ENCODE data around the gene TOP3B.

The TOP3B gene

DNA sequence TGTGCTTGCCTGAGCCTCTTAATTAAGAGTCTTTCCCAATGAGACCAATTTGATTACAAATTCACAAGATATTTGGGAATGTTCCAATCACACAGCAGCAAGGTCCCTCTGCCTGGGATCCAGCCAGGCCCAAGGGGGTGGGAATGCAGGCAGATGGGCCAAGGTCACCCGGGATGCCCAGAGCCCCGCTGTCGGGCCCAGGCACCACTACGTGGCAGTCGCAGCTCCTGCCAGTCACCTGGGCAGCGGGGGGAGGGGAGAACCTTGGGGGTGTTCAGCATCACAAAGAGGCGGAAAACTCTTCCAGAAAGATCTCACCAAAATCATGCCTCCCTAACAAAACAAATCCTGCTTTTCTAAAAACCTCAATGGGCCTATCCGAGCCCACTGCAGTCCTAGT lies 60.9 kb downstream of the TOP3B start:
- no CpG with 5 or more reads among the region's 8 CpGs for WGBS (ENCODE audit: insufficient coverage, insufficient read length)
- no peak overlapping the region for H3K4me3 ChIP-seq (ENCODE audit: low read length)
- no peaks in the 10 kb centered on the region for H3K9me3 ChIP-seq (ENCODE audit: control insufficient read depth, insufficient read depth, low read length)
- no peak overlapping the region for H3K27ac ChIP-seq (ENCODE audit: low read length)
- DNase-seq (ENCODE audit: low read depth, low spot score), result no peak
- peaks cover 26% of the 10 kb centered on the region for H3K4me1 ChIP-seq (ENCODE audit: control insufficient read depth, insufficient read depth, low read length)
- no peaks in the 10 kb centered on the region for H3K36me3 ChIP-seq (ENCODE audit: control insufficient read depth, insufficient read depth, low read length)
- no peaks in the 10 kb centered on the region for H3K27me3 ChIP-seq (ENCODE audit: control insufficient read depth, insufficient read depth, low read length)

DNA sequence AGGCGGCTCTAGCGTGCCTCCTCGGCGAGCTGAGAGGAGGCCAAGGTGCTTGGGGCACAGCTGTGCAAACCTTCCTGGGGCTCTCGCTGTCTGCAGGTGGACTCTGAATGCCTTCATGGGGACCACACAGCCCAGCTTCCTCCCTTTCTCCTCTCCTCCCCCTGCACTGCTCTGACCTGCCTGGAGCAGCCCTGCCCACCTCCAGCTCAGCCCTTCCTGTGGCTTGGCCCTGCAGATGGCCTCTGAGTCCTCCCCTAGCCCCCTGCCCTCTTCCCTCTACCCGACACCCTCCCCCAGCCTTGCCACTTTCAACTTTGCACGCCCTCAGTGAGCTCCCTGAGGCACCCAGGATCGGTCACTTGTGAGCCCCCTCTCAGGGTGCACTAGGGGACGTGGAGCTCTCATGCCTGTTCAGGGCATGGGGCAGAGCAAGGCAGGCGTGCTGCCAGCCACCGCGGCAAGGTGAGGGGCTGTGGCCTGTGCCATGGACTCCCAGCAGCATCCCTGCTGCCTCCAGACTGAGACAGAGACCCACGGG lies 61.3 kb downstream of the TOP3B start:
- Histone ChIP-seq H3K27me3 (ENCODE audit: control insufficient read depth, insufficient read depth, low read length) (no peaks in the 10 kb centered on the region), H3K36me3 (ENCODE audit: control insufficient read depth, insufficient read depth, low read length) (no peaks in the 10 kb centered on the region), H3K4me1 (ENCODE audit: control insufficient read depth, insufficient read depth, low read length) (peaks cover 26% of the 10 kb centered on the region), H3K9me3 (ENCODE audit: control insufficient read depth, insufficient read depth, low read length) (no peaks in the 10 kb centered on the region), H3K4me3 (ENCODE audit: low read length) (no peak overlapping the region), H3K27ac (ENCODE audit: low read length) (no peak overlapping the region)
- DNase-seq (ENCODE audit: low read depth, low spot score), result no peak
- no CpG with 5 or more reads among the region's 13 CpGs for WGBS (ENCODE audit: insufficient coverage, insufficient read length)

DNA sequence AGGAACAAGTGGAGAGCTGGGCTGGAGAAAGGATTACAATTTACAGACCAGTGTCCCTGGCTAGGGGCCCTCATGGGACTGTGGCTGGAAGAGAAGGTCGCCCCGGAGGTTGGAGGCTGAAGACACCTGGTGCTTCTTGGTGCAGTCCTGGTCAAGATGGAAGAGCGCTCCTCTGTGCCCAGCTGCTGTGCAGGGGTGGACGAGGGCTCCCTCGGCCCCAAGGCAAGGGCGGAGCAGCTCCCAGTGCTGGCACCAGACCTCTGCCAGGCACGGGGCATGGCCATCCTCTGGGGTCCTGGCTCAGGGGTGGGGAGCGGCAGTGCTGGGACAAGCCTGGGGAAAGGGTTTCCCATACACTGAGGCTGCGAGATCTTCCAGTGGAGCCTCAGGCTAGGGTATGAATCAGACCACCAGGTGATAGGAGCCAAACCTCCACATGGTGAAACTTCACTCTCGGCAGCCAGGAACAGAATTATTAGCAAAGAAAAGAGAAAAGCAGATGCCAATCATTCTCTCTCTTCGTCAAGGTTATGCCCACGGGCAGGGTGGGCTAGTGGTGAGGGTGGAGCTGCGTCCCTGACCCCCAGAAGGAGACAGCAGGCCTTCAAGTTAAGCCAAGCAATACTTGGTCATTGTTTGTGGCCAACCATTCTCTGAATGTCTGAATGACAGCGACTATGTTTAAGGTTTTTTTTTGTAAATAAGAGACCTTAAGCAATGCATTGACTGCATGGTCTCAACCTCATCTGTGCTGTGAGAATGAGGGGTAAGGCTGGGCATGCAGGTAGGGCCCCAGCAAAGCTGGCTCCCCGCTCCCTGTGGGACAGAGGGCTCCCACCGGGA lies 62.0 kb downstream of the TOP3B start:
- no peak overlapping the region for H3K27ac ChIP-seq (ENCODE audit: low read length)
- no peak for DNase-seq (ENCODE audit: low read depth, low spot score)
- H3K9me3 ChIP-seq (ENCODE audit: control insufficient read depth, insufficient read depth, low read length), result no peaks in the 10 kb centered on the region
- H3K4me3 ChIP-seq (ENCODE audit: low read length), result no peak overlapping the region
- no peaks in the 10 kb centered on the region for H3K27me3 ChIP-seq (ENCODE audit: control insufficient read depth, insufficient read depth, low read length)
- peaks cover 26% of the 10 kb centered on the region for H3K4me1 ChIP-seq (ENCODE audit: control insufficient read depth, insufficient read depth, low read length)
- no peaks in the 10 kb centered on the region for H3K36me3 ChIP-seq (ENCODE audit: control insufficient read depth, insufficient read depth, low read length)
- no CpG with 5 or more reads among the region's 16 CpGs for WGBS (ENCODE audit: insufficient coverage, insufficient read length)

DNA sequence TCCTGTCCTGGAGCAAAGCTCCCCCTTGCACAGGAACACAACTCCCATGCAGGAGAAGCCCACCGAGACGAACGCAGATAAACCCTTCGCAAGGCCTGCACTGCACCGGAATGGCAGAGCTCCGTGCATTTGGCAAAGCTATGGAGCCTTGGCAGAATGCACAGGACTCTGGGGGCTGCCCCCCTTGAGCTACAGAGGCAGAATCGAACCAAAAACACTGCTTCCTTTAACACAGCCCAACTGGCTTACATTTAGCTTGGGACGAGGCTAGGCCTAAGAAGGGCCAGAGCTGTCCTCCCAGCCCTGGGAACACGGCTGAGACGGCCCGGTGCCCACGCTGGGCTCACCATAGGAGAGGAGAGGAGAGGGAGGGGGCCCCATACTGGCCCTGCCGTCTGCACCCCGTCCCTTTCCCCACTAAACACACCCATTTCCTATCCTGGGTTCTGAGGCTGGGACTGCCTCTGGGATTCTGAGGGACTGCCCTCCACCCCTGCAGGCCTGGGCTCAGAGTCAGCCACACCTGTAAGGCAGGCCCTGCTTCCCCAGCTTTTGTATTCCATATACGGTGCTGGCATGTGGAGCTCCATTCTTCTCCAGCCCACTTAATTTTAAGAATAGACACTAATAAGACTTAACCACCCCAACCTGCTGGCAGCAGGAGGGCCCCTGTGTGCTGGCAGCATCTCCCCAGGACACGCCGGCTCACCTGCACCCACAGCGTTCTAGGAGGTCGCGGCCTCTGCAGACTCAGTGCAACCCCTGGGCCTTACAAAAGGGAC lies 62.9 kb downstream of the TOP3B start:
- Histone ChIP-seq H3K36me3 (ENCODE audit: control insufficient read depth, insufficient read depth, low read length) (no peaks in the 10 kb centered on the region), H3K4me1 (ENCODE audit: control insufficient read depth, insufficient read depth, low read length) (peaks cover 22% of the 10 kb centered on the region), H3K27me3 (ENCODE audit: control insufficient read depth, insufficient read depth, low read length) (no peaks in the 10 kb centered on the region), H3K27ac (ENCODE audit: low read length) (no peak overlapping the region), H3K4me3 (ENCODE audit: low read length) (no peak overlapping the region), H3K9me3 (ENCODE audit: control insufficient read depth, insufficient read depth, low read length) (no peaks in the 10 kb centered on the region)
- no CpG with 5 or more reads among the region's 20 CpGs for WGBS (ENCODE audit: insufficient coverage, insufficient read length)
- DNase-seq (ENCODE audit: low read depth, low spot score), result no peak

DNA sequence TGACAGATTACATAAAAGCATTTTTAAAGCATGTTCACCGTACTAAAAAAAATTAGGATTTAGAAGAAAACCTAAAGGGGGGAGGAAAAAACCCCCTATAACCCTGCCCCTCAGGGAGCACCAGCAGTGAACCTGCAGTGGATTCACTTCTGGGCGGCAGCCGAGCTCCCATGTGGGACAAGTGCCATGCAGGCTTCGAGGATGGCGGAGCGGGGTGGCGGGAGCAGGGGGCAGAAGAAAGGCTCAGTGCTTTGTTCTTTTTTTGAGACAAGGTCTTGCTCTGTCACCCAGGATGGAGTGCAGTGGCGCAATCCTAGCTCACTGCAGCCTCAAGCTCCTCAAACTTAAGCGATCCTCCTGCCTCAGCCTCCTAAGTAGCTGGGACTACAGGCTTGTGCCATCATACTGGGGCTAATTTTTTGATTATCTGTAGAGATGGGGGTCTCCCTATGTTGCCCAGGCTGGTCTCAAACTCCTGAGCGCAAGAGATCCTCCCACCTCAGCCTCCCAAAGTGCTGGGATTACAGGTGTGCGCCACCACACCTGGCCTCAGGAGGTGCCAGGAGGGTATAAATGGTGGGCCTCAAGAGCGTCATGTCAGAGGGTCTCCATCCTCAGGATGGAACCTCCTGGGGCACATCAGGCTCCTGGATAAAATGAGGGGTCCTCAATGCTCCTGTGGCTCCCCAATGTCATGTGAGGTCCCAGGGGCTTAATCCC lies 64.0 kb downstream of the TOP3B start:
- WGBS (ENCODE audit: insufficient coverage, insufficient read length), result no CpG with 5 or more reads among the region's 12 CpGs
- no peak for DNase-seq (ENCODE audit: low read depth, low spot score)
- H3K9me3 ChIP-seq (ENCODE audit: control insufficient read depth, insufficient read depth, low read length), result no peaks in the 10 kb centered on the region

DNA sequence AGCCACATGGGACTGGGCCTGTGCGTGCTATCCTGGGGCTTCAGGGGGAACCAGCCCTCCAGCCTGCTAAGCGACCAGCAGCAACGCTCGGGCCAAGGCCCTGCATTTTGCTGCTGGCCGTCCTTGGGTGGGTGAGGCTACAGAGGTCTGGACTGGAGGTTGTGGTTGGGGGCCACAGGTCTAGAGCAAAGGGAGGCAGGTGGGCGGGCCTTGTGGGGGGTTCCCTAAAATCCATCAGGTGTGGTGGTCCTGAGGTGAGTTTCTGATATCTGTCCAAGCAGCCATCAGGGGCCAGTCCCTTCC lies 64.7 kb downstream of the TOP3B start:
- no peaks in the 10 kb centered on the region for H3K9me3 ChIP-seq (ENCODE audit: control insufficient read depth, insufficient read depth, low read length)
- DNase-seq (ENCODE audit: low read depth, low spot score), result no peak
- no CpG with 5 or more reads among the region's 6 CpGs for WGBS (ENCODE audit: insufficient coverage, insufficient read length)
- no peak overlapping the region for H3K27ac ChIP-seq (ENCODE audit: low read length)
- H3K36me3 ChIP-seq (ENCODE audit: control insufficient read depth, insufficient read depth, low read length), result no peaks in the 10 kb centered on the region
- H3K4me1 ChIP-seq (ENCODE audit: control insufficient read depth, insufficient read depth, low read length), result peaks cover 22% of the 10 kb centered on the region
- no peak overlapping the region for H3K4me3 ChIP-seq (ENCODE audit: low read length)
- H3K27me3 ChIP-seq (ENCODE audit: control insufficient read depth, insufficient read depth, low read length), result no peaks in the 10 kb centered on the region

More for the DNA sequence above, 64.0 kb downstream of the TOP3B start:
- Histone ChIP-seq H3K4me3 (ENCODE audit: low read length) (no peak overlapping the region), H3K36me3 (ENCODE audit: control insufficient read depth, insufficient read depth, low read length) (no peaks in the 10 kb centered on the region), H3K4me1 (ENCODE audit: control insufficient read depth, insufficient read depth, low read length) (peaks cover 22% of the 10 kb centered on the region), H3K27me3 (ENCODE audit: control insufficient read depth, insufficient read depth, low read length) (no peaks in the 10 kb centered on the region), H3K27ac (ENCODE audit: low read length) (no peak overlapping the region)

DNA sequence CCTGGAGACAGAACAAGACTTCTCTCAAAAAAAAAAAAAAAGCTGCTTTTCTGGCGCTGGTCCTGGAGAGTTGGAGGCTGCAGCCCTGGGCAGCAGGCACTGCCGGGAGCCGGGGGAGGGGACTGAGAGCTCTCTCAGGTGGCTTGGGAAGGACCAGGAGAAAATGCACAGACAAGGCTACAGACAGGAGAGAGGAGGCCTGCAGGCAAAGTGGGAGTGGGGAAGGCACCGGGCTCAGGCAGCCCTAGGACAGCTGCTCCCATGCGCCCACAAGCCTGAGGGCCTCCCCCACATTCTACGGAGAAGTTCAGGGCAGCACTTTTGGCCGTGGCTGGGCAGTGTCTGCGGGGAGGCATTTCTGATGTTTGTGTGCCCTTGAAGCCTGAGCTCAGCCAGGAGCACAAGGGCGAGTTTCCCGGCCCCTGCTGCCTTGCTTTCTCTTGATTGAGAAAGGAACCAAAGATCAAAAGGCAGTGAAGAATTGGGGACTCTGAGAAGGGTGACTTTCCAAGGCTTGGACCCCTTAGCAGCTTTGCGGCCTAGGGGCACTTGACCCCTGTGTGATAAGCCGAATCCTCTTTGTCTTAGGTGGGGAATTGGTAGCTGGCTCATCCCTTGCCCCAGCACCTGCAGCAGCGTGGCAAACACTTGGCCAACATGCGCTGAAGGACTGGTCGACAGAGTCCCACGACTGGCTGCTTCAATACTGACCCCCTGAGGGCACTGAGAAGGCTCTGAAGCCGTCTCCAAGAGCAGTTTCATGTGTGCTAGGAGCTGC lies 65.2 kb downstream of the TOP3B start:
- DNase-seq (ENCODE audit: low read depth, low spot score), result no peak
- whole genome bisulfite sequencing (ENCODE audit: insufficient coverage, insufficient read length), result no CpG with 5 or more reads among the region's 17 CpGs
- Histone ChIP-seq H3K27ac (ENCODE audit: low read length) (no peak overlapping the region), H3K4me3 (ENCODE audit: low read length) (no peak overlapping the region), H3K27me3 (ENCODE audit: control insufficient read depth, insufficient read depth, low read length) (no peaks in the 10 kb centered on the region), H3K36me3 (ENCODE audit: control insufficient read depth, insufficient read depth, low read length) (no peaks in the 10 kb centered on the region), H3K4me1 (ENCODE audit: control insufficient read depth, insufficient read depth, low read length) (peaks cover 20% of the 10 kb centered on the region), H3K9me3 (ENCODE audit: control insufficient read depth, insufficient read depth, low read length) (no peaks in the 10 kb centered on the region)

DNA sequence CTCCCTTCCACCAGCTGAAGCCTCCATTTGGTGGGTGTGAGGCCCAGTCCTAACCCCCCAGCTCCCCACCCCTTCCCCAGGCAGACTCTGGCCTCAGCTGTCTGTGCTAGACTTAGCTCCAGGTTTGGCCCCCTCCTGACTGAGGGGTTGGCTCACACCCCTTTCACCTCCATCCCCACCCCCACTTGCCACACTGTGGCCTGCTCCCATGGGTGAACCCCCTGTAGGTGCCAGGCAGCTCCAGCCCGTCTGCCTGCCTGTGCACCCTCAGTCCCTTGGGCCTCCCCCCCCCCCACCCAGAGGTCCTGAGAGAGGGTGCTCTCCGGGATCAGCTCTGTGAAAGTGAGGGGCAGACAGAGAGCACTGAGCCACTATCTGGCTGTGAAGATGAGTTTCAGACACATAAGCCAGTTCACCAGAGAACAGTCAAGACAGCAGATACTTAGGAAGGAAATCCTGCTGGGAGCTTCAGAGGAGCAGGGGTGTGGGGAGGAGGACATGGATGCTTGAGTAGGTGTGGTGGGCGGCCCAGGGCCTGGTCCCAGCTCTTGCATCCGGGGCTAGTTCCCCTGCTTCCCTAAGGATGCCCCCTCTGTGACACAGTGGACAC lies 66.2 kb downstream of the TOP3B start:
- no CpG with 5 or more reads among the region's 4 CpGs for WGBS (ENCODE audit: insufficient coverage, insufficient read length)
- no peak for DNase-seq (ENCODE audit: low read depth, low spot score)
- Histone ChIP-seq H3K36me3 (ENCODE audit: control insufficient read depth, insufficient read depth, low read length) (no peaks in the 10 kb centered on the region), H3K9me3 (ENCODE audit: control insufficient read depth, insufficient read depth, low read length) (no peaks in the 10 kb centered on the region), H3K27me3 (ENCODE audit: control insufficient read depth, insufficient read depth, low read length) (no peaks in the 10 kb centered on the region), H3K27ac (ENCODE audit: low read length) (no peak overlapping the region), H3K4me1 (ENCODE audit: control insufficient read depth, insufficient read depth, low read length) (peaks cover 17% of the 10 kb centered on the region), H3K4me3 (ENCODE audit: low read length) (no peak overlapping the region)

DNA sequence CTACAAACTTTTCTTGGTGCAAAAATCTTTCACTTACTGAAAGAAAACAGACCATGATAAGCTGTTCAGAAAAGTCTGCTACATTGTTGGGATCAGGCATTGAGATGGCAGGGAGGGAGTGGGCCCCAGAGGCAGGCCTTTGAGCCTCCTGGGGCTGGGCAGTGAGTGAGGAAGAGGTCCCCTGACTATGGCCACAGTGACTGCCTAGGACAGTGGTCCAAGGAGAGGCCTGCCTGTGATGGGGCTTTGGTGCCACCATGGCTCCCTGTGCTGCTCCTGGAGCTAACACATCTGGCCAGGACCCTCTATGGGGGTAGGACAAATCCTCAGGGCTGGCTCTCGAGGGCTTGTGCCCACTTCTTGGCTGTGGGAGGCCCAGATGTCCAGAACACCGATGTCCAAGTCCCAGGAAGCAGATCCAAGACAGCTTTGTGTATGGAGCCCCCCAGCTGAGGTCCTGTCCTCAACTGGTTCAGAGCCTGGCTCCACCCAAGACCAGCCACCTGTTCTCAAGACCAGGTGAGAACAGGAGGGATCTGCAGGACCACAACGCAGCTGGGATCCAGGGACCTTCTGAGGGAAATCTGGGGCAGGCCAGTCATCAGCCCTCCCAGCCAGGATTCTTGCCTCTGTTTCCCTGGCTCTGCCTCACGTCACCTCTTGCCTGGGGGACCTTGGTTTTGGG lies 66.8 kb downstream of the TOP3B start:
- Histone ChIP-seq H3K4me3 (ENCODE audit: low read length) (no peak overlapping the region), H3K4me1 (ENCODE audit: control insufficient read depth, insufficient read depth, low read length) (peaks cover 12% of the 10 kb centered on the region), H3K9me3 (ENCODE audit: control insufficient read depth, insufficient read depth, low read length) (no peaks in the 10 kb centered on the region), H3K36me3 (ENCODE audit: control insufficient read depth, insufficient read depth, low read length) (no peaks in the 10 kb centered on the region), H3K27ac (ENCODE audit: low read length) (no peak overlapping the region), H3K27me3 (ENCODE audit: control insufficient read depth, insufficient read depth, low read length) (no peaks in the 10 kb centered on the region)
- WGBS (ENCODE audit: insufficient coverage, insufficient read length), result no CpG with 5 or more reads among the region's 4 CpGs
- no peak for DNase-seq (ENCODE audit: low read depth, low spot score)

Data from iPS DF 6.9 (cell line).